Bronchial epithelial cell (primary cell): ENCODE data around the gene CRMP1. TPM values are rescaled to one million over a fixed set of nuclear protein-coding genes. Genes with fewer than 3 reads are reported as not detected.

ENCODE experiments used
- DNase-seq: peaks from one replicate; pipeline ENCODE4 v3.0.0-alpha.2; 2010; ENCODE audit warnings: low read depth
- FAIRE-seq: peaks from 2 replicates; lab custom pipeline; 2011; peaks lifted over from hg19 to GRCh38; lab: Jason Lieb, UNC
- H3K27me3 ChIP-seq: 2 replicates; pipeline ENCODE4 v1.5.1; 2011; ENCODE audit warnings: low read length; ENCODE audit not compliant: control insufficient read depth, insufficient read depth
- H3K36me3 ChIP-seq: 2 replicates; pipeline ENCODE4 v1.5.1; 2011; ENCODE audit warnings: low read length; ENCODE audit not compliant: control insufficient read depth, insufficient read depth
- H3K4me3 ChIP-seq: 2 replicates; pipeline ENCODE4 v1.5.1; 2011; ENCODE audit warnings: mild to moderate bottlenecking, low read depth, low read length, control low read depth
- CTCF ChIP-seq: IDR thresholded peaks from 2 replicates; pipeline ENCODE4 v1.5.1; 2011; ENCODE audit warnings: mild to moderate bottlenecking, moderate library complexity, low read length, control low read depth, inconsistent platforms; ENCODE audit not compliant: insufficient read depth, severe bottlenecking
- total RNA-seq: library from RNA; depleted of rRNA; stranded (reverse); fragments of >200 nt; gene quantifications from 2 replicates; pipeline ENCODE4 v1.2.1, GENCODE V29; 2014

Gene CRMP1
- total RNA-seq, 1 donor from 2014 or later, result not detected

- Histone ChIP-seq H3K36me3 (no peaks in the 10 kb centered on the region), H3K4me3 (no peak overlapping the region), H3K27me3 (no peaks in the 10 kb centered on the region)
- FAIRE-seq, result no peak
- DNase-seq, result no peak
- no peak for TF ChIP-seq CTCF
Measured at GRCh38 chr4:5908876-5909427, 16.1 kb upstream of the CRMP1 start.

GRCh38 chr4:5906191-5906590, 13.3 kb upstream of the CRMP1 start:
- no peaks in the 10 kb centered on the region for H3K27me3 ChIP-seq
- TF ChIP-seq CTCF, result no peak
- no peaks in the 10 kb centered on the region for H3K36me3 ChIP-seq
- DNase-seq (no peak), FAIRE-seq (no peak)
- no peak overlapping the region for H3K4me3 ChIP-seq

GRCh38 chr4:5905714-5906113, 12.8 kb upstream of the CRMP1 start:
- H3K36me3 ChIP-seq, result no peaks in the 10 kb centered on the region
- DNase-seq (no peak), FAIRE-seq (no peak)
- H3K27me3 ChIP-seq, result no peaks in the 10 kb centered on the region
- no peak for TF ChIP-seq CTCF
- H3K4me3 ChIP-seq, result no peak overlapping the region

GRCh38 chr4:5900844-5901243, 8.0 kb upstream of the CRMP1 start:
- DNase-seq (no peak), FAIRE-seq (no peak)
- no peaks in the 10 kb centered on the region for H3K27me3 ChIP-seq
- no peak overlapping the region for H3K4me3 ChIP-seq
- H3K36me3 ChIP-seq, result no peaks in the 10 kb centered on the region
- TF ChIP-seq CTCF, result no peak

GRCh38 chr4:5899881-5900280, 7.0 kb upstream of the CRMP1 start:
- H3K27me3 ChIP-seq, result no peaks in the 10 kb centered on the region
- no peak overlapping the region for H3K4me3 ChIP-seq
- TF ChIP-seq CTCF, result no peak
- DNase-seq (no peak), FAIRE-seq (no peak)
- H3K36me3 ChIP-seq, result no peaks in the 10 kb centered on the region

- Histone ChIP-seq H3K4me3 (no peak overlapping the region), H3K27me3 (no peaks in the 10 kb centered on the region), H3K36me3 (no peaks in the 10 kb centered on the region)
- TF ChIP-seq CTCF, result no peak
- no peak for DNase-seq
- FAIRE-seq, result no peak
Measured at GRCh38 chr4:5899396-5899795, 6.5 kb upstream of the CRMP1 start.
